Glutamatergic neuron (in vitro differentiated cells): ENCODE measurements around the gene NFE2. TPM values are rescaled to one million over a fixed set of nuclear protein-coding genes. Genes with fewer than 3 reads are reported as not detected.
A peak's percentile ranks its signal among the peaks of the same experiment; 100 is the strongest.

Source experiments
- DNase-seq: peaks from one replicate; pipeline ENCODE4 v3.0.0; 2022
- H3K27ac Mint-ChIP-seq: one replicate; pipeline ENCODE4 v1.8.0; 2020; ENCODE audit warnings: mild to moderate bottlenecking, mixed read lengths, inconsistent platforms; ENCODE audit not compliant: unreplicated experiment
- H3K27me3 Mint-ChIP-seq: one replicate; pipeline ENCODE4 v1.8.0; 2020; ENCODE audit warnings: mild to moderate bottlenecking, moderate library complexity, mixed read lengths, inconsistent platforms; ENCODE audit not compliant: unreplicated experiment
- H3K36me3 Mint-ChIP-seq: one replicate; pipeline ENCODE4 v1.8.0; 2020; ENCODE audit warnings: mild to moderate bottlenecking, mixed read lengths, inconsistent platforms; ENCODE audit not compliant: unreplicated experiment
- H3K4me1 Mint-ChIP-seq: one replicate; pipeline ENCODE4 v1.8.0; 2020; ENCODE audit warnings: mild to moderate bottlenecking, low read depth, mixed read lengths, inconsistent platforms; ENCODE audit not compliant: unreplicated experiment
- H3K4me3 Mint-ChIP-seq: one replicate; pipeline ENCODE4 v1.8.0; 2020; ENCODE audit warnings: mild to moderate bottlenecking, mixed read lengths, inconsistent platforms; ENCODE audit not compliant: unreplicated experiment
- H3K9me3 Mint-ChIP-seq: one replicate; pipeline ENCODE4 v1.8.0; 2020; ENCODE audit warnings: mild to moderate bottlenecking, moderate library complexity, mixed read lengths, inconsistent platforms; ENCODE audit not compliant: unreplicated experiment
- total RNA-seq: library from RNA; stranded (reverse); fragmentation: NEBNext Ultra II Directional; extraction: Animal tissue kit (Norgen Biotek cat#: 25700); gene quantifications from one replicate; pipeline ENCODE4 v1.2.1, GENCODE V29; 2021; ENCODE audit not compliant: unreplicated experiment
- TF ChIP-seq, protein P1 (sequence below): fragments of 200-600 bp; sonication (generic); IDR thresholded peaks from one replicate; pipeline ENCODE4 v1.5.0; 2021; ENCODE audit not compliant: partially characterized antibody, unreplicated experiment

Gene NFE2
- total RNA-seq, 1 donor from 2014 or later: not detected

DNA sequence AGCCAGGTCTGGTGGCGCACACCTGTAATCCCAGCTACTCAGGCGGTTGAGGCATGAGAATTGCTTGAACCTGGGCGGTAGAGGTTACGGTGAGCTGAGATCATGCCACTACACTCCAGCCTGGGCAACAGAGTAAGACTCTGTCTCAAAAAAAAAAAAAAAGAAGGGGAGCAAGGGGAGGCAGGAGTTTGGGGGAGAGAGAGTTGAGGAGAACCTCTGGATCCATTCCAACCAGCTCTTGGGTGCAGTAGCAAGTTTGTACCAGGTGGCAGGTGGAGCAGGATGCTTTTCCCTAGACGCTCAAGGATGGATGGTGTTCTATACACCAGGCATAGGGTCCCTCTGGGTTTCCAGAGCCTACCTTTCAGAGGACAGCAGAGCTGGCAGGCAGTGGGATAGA is 1.9 kb downstream of the NFE2 start:
- Mint-ChIP-seq H3K27me3 (peaks cover 4% of the 10 kb centered on the region), H3K9me3 (peaks cover 1% of the 10 kb centered on the region), H3K27ac (no peak overlapping the region), H3K4me1 (peaks cover 2% of the 10 kb centered on the region), H3K4me3 (no peak overlapping the region), H3K36me3 (no peaks in the 10 kb centered on the region)
- DNase-seq: no peak
- TF ChIP-seq, protein P1, sequence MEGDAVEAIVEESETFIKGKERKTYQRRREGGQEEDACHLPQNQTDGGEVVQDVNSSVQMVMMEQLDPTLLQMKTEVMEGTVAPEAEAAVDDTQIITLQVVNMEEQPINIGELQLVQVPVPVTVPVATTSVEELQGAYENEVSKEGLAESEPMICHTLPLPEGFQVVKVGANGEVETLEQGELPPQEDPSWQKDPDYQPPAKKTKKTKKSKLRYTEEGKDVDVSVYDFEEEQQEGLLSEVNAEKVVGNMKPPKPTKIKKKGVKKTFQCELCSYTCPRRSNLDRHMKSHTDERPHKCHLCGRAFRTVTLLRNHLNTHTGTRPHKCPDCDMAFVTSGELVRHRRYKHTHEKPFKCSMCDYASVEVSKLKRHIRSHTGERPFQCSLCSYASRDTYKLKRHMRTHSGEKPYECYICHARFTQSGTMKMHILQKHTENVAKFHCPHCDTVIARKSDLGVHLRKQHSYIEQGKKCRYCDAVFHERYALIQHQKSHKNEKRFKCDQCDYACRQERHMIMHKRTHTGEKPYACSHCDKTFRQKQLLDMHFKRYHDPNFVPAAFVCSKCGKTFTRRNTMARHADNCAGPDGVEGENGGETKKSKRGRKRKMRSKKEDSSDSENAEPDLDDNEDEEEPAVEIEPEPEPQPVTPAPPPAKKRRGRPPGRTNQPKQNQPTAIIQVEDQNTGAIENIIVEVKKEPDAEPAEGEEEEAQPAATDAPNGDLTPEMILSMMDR: no peak

DNA sequence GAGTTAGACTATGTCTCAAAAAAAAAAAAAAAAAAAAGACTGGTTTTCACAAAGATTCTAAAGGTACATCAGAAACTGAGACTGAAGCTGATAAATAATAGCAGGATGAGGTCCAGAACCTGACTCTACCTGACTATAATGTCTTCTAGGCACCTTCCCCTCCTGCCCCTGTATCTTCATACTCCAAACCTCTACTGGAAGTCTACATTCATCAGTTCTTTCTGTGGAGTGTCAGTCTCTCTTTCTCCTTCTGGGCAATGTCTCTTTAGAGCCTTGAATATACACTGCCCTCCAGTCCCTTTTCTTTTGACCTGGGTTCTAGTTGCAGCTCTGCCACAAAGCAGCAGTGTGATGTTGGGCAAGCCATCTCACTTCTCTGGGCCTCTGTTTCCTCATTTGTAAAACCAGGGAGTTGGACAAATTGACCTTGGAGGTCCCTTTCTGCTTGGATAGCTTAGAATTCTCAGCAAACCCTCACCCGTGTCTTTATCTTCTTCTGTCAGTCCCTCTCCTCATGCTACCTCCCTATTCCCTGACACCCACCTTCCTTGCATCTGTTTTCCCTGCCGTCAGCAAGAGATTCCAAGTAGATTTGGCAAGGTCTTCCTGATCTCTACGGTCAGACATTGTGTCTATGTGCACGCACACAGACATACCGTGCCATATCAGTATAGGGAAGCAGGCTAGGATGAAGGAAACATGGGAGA is 4.3 kb downstream of the NFE2 start:
- peaks cover 4% of the 10 kb centered on the region for H3K9me3 Mint-ChIP-seq
- H3K27ac Mint-ChIP-seq: no peak overlapping the region
- H3K4me3 Mint-ChIP-seq: no peak overlapping the region
- no peaks in the 10 kb centered on the region for H3K36me3 Mint-ChIP-seq
- peaks cover 4% of the 10 kb centered on the region for H3K27me3 Mint-ChIP-seq
- TF ChIP-seq, protein P1: no peak
- no peak for DNase-seq
- H3K4me1 Mint-ChIP-seq: peaks cover 2% of the 10 kb centered on the region

DNA sequence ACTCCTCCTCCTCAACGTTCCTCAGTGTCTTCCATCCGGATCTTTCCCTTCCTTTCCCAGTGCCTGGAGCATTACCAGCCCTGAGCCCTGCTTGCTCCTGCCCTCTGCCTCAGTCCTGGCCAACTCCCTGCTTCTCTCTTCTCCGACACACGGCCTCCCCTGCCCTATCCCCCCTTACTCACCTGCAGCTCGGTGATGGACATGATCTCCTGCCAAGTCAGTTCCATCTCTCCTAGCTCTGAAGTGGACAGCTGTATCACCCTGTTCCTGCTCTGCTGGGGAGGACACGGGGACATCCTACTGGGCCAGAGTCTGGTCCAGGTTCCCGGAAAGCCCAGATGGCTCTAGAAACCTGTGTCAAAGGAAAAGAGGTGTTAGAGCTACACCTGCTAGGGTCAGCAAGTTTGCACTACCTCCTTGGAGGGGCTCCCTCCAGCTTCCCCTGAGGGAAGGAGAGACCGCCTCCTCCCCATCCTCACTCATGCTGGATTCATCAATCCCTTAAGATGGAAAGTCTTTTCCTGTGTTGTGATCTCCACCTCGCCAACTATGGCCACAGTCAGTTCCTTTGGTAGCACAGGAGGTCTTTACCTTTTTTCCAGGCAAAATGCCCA is 5.8 kb downstream of the NFE2 start:
- no peak for DNase-seq
- Mint-ChIP-seq H3K4me1 (peaks cover 2% of the 10 kb centered on the region), H3K27ac (no peak overlapping the region), H3K9me3 (peaks cover 4% of the 10 kb centered on the region), H3K27me3 (peaks cover 4% of the 10 kb centered on the region), H3K36me3 (no peaks in the 10 kb centered on the region), H3K4me3 (no peak overlapping the region)
- TF ChIP-seq, protein P1: no peak

DNA sequence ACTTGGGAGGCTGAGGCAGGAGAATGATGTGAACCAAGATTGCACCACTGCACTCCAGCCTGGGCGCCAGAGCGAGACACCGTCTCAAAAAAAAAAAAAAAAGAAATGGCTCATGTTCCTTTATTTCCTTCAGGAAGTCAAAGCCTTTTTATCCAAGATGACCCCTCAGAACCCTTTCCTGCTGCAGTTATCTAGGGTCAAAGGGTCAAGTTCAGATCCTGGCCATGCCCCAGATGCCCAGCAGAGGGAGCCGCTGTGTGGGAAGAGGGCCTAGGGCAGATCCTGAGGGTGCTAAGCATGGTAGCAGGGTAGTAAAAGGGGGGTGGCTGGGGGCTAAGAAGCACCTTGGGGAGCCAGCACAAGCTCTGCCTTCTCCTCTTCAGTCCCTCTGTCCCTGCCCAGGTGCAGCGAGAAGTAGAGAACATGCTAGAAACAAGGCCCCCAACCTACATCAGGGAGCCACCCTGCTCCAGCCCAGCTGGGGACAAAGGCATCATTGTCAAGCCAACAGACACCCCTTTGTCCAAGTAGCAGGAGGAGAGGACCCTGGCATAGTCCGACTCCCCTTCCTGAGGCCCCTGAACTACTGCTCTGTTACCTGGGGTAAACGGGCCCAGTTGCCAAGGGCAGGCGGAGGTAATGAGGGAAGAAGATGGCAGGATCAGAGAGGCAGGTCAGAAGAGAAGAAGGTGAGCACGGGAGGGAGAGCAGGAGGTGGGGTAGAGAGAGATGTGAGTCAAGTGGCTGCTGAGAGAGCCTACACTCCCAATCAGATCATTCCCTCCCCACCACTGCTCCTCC is 6.5 kb downstream of the NFE2 start:
- DNase-seq: peak; percentile 75
- Mint-ChIP-seq H3K36me3 (no peaks in the 10 kb centered on the region), H3K4me1 (no peaks in the 10 kb centered on the region), H3K27me3 (peaks cover 2% of the 10 kb centered on the region), H3K9me3 (peaks cover 4% of the 10 kb centered on the region), H3K4me3 (no peak overlapping the region), H3K27ac (no peak overlapping the region)
- TF ChIP-seq, protein P1: peak; percentile 70
